ENCODE results near the gene CD70.
"Not testable (repeated sequence)": the region's sequence is repeated elsewhere in the genome, so short reads cannot be mapped to it uniquely, and the experiment has no call there.

CD70 gene

DNA sequence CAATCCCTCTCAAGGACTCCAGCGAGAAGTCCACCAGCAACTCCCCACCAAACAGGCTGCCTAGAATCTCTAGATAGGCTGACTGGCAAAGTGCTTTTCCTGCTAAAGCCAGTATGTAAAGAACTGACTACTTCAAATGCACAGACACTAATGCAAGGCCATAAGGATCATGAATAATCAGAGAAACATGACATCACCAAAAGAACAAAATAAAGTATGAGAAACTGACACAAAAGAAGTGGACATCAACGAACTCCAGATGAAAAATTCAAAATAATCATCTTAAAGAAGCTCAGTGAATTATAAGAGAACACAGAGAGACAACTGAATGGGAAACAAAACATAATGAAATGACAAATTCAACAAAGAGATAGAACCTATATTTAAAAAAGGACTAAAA lies 26.4 kb upstream of the CD70 start:
- TF ChIP-seq, protein P1, sequence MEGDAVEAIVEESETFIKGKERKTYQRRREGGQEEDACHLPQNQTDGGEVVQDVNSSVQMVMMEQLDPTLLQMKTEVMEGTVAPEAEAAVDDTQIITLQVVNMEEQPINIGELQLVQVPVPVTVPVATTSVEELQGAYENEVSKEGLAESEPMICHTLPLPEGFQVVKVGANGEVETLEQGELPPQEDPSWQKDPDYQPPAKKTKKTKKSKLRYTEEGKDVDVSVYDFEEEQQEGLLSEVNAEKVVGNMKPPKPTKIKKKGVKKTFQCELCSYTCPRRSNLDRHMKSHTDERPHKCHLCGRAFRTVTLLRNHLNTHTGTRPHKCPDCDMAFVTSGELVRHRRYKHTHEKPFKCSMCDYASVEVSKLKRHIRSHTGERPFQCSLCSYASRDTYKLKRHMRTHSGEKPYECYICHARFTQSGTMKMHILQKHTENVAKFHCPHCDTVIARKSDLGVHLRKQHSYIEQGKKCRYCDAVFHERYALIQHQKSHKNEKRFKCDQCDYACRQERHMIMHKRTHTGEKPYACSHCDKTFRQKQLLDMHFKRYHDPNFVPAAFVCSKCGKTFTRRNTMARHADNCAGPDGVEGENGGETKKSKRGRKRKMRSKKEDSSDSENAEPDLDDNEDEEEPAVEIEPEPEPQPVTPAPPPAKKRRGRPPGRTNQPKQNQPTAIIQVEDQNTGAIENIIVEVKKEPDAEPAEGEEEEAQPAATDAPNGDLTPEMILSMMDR (IDR thresholded peaks at IDR 0.05; ENCODE audit: extremely low read depth, insufficient read depth, missing control alignments), result no peak
- in situ Hi-C loops (cut with MboI; ENCODE audit: low pct_unique_long_range_greater_than_20kb, low sequenced_read_pairs, unreplicated experiment), result no loop called here

DNA sequence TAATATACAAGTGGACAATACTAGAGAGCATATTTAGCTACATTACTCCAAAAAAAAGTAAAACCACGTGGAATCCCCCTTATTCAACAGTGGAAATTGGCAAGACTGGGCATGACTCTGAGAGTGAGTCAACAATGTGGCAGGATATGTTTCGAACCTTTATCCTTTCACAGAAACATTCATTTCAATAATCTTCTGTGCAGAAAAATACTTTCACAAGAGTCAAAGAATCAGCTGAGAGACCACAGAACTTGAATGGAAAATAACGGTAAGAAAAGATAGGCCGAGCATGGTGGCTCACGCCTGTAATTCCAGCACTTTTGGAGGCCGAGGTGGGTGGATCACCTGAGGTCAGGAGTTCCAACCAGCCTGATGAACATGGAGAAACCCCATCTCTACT lies 25.1 kb upstream of the CD70 start:
- peak; percentile 48 for DNase-seq (ENCODE audit: low spot score)
- TF ChIP-seq, protein P1 (IDR thresholded peaks at IDR 0.05; ENCODE audit: extremely low read depth, insufficient read depth, missing control alignments), result no peak
- in situ Hi-C loops (cut with MboI; ENCODE audit: low pct_unique_long_range_greater_than_20kb, low sequenced_read_pairs, unreplicated experiment), result no loop called here

More for the DNA sequence above, 26.4 kb upstream of the CD70 start:
- DNase-seq (ENCODE audit: low spot score), result no peak

DNA sequence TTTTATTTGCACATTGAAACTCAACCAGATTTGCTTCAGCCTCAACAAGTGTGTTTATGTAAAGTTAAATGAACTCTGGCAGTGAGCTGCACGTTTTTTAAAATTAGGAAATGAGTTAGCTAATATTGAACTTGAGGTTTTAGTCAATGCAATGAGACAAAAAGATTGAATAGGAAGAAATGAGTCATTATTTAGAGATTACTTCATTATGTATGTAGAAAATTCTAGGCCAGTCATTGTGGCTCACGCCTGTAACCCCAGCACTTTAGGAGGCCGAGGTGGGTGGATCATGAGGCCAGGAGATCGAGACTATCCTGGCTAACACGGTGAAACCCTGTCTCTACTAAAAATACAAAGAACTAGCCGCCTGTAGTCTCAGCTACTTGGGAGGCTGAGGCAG lies 22.8 kb upstream of the CD70 start:
- DNase-seq (ENCODE audit: low spot score), result no peak
- in situ Hi-C loops (cut with MboI; ENCODE audit: low pct_unique_long_range_greater_than_20kb, low sequenced_read_pairs, unreplicated experiment), result no loop called here
- TF ChIP-seq, protein P1 (IDR thresholded peaks at IDR 0.05; ENCODE audit: extremely low read depth, insufficient read depth, missing control alignments), result no peak

DNA sequence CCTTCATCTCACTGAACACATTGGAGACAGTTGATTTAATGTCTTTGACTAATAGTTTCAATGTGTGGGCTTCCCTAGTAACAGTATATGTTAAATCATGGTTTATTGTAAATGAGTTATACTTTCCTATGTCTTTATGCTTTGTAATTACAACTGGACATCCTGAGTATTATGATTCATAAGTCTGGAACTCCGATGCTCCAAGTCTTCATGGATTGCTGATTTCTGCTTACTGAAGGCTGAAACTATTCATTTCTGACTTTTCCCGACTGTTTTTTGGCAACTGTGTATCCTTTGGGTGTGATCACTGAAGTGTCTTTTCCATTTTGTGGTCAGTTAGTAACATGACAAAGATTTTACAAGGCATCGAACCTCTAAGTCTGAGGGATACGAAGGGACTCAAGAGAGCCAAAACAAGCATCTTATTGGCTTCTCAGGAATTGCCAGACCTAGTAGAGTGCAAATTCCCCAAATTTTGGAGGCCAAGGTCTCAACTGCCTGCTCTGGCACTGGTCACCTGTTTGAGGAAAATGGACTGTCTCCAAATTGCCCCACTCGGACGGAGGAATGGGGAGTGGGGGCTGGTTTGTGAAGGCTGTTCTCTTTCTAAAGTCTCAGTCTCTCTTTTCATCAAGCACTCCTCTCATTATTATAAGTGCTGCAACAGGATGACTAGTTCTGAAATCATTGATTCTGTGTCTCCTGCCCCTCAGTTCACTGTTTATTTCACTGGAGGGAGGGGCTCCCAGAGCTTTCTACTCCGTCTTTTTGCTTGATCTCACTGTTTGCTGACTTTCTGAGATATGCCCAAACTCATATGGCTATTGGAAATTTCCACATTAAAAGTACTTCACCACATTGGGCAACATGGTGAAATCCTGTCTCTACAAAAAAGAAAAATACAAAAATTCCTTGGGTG lies 20.2 kb upstream of the CD70 start:
- TF ChIP-seq, protein P1 (IDR thresholded peaks at IDR 0.05; ENCODE audit: extremely low read depth, insufficient read depth, missing control alignments), result no peak
- in situ Hi-C loops (cut with MboI; ENCODE audit: low pct_unique_long_range_greater_than_20kb, low sequenced_read_pairs, unreplicated experiment), result no loop called here
- no peak for DNase-seq (ENCODE audit: low spot score)

DNA sequence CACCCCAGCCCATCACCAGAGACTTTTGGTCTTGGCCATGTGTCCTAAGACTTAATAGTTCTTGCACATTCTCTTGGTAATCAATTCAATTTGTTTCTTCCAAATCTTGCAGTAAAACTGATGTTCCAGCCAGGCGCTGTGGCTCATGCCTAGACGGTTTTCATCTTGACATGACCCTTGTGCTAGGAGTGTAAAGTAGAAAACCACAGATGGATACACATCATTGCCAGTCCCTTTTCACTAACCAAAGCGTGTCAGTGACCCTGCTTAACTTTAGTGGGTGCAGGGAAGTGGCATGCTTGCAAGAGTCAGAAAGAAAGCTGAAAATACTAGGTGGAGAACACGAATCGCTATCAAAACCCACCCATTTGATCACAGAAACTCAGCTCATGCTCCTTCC lies 18.0 kb upstream of the CD70 start:
- in situ Hi-C loops (cut with MboI; ENCODE audit: low pct_unique_long_range_greater_than_20kb, low sequenced_read_pairs, unreplicated experiment), result no loop called here
- DNase-seq (ENCODE audit: low spot score), result no peak
- TF ChIP-seq, protein P1 (IDR thresholded peaks at IDR 0.05; ENCODE audit: extremely low read depth, insufficient read depth, missing control alignments), result no peak

DNA sequence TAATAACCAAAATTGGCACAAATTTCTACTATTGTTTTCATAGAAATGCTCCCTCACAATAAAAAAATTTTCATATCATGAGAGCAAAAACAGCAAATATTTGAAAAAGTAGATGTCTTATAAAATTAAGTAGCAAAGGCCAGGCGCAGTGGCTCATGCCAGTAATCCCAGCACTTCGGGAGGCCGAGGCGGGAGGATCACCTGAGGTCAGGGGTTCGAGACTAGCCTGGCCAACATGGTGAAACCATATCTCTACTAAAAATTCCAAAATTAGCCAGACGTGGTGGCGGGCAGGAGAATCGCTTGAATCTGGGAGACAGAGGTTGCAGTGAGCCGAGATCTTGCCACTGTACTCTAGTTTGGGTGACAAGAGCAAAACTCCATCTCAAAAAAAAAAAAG lies 17.2 kb upstream of the CD70 start:
- DNase-seq (ENCODE audit: low spot score); in situ Hi-C loops (cut with MboI; ENCODE audit: low pct_unique_long_range_greater_than_20kb, low sequenced_read_pairs, unreplicated experiment): not testable (repeated sequence)

DNA sequence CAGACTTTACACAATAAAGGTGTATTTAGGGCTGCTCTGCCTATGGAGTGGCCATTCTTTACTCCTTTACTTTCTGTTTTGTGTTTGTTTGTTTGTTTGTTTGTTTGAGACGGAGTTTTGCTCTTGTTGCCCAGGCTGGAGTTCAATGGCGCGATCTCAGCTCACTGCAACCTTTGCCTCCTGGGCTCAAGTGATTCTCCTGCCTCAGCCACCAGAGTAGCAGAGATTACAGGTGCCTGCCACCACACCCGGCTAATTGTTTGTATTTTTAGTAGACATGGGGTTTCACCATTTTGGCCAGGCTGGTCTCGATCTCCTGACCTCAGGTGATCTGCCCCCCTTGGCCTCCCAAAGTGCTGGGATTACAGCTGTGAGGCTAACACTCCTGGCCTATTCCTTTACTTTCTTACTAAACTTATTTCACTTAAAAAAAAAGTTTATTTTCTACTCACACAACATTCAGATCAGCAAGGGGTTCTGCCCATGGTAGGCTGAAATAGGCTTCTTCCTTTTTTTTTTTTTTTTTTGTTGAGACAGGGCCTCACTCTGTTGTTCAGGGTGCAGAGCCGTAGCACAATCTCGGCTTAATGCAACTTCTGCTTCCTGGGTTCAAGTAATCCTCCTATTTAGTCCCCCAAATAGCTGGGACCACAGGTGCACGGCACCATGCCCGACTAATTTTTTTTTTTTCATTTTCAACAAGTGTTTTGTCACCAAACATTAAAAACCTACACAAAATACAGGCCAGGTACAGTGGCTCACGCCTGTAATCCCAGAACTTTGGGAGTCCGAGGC lies 15.5 kb upstream of the CD70 start:
- DNase-seq (ENCODE audit: low spot score); in situ Hi-C loops (cut with MboI; ENCODE audit: low pct_unique_long_range_greater_than_20kb, low sequenced_read_pairs, unreplicated experiment): not testable (repeated sequence)
